H1 (cell line): ENCODE measurements around the gene POMT2. TPM values are rescaled to one million over a fixed set of nuclear protein-coding genes. Genes with fewer than 3 reads are reported as not detected.

Source experiments
- CTCF ChIA-PET: fragments of 300-600 bp; sonication (Branson Sonifier 250); formaldehyde crosslinking; loops from one replicate; lab custom pipeline; 2021; ENCODE audit not compliant: partially characterized antibody; lab: Charles Lee
- POLR2A ChIA-PET: fragments of 300-600 bp; sonication (Branson Sonifier 250); formaldehyde crosslinking; loops from one replicate; lab custom pipeline; 2021; ENCODE audit warnings: inconsistent platforms; ENCODE audit not compliant: partially characterized antibody; lab: Charles Lee
- DNase-seq, 2 experiments: peaks; one replicate each; pipeline versions ENCODE4 v3.0.0 to v3.0.0-alpha.2; 2010 to 2022; ENCODE audit warnings: low spot score in 2 of 2, low read depth in 1 of 2, mixed read lengths in 1 of 2
- FAIRE-seq: peaks from 2 replicates; lab custom pipeline; 2011; peaks lifted over from hg19 to GRCh38; lab: Jason Lieb, UNC
- H2AFZ ChIP-seq: 2 replicates; pipeline ENCODE4 v1.8.1; 2012; ENCODE audit warnings: low read length, inconsistent platforms
- H2AK5ac ChIP-seq: 2 replicates; pipeline ENCODE4 v1.6.1; 2013; ENCODE audit warnings: low read depth, low read length
- H2BK120ac ChIP-seq: replicated peaks from 2 replicates; pipeline ENCODE3; 2013; ENCODE audit warnings: low read depth, low read length, inconsistent platforms
- H2BK12ac ChIP-seq: 2 replicates; pipeline ENCODE4 v1.6.1; 2013; ENCODE audit warnings: low read depth, low read length
- H2BK15ac ChIP-seq: 2 replicates; pipeline ENCODE4 v1.6.1; 2013; ENCODE audit warnings: low read length
- H2BK20ac ChIP-seq: 2 replicates; pipeline ENCODE4 v1.6.1; 2013; ENCODE audit warnings: low read length
- H2BK5ac ChIP-seq: 2 replicates; pipeline ENCODE4 v1.6.1; 2013; ENCODE audit warnings: low read depth, low read length
- H3K14ac ChIP-seq: 2 replicates; pipeline ENCODE4 v1.6.1; 2013; ENCODE audit warnings: inconsistent platforms; ENCODE audit not compliant: insufficient read length
- H3K18ac ChIP-seq: 2 replicates; pipeline ENCODE4 v1.6.1; 2013; ENCODE audit warnings: low read length; ENCODE audit errors: extremely low read depth
- H3K23ac ChIP-seq: 2 replicates; pipeline ENCODE4 v1.6.1; 2013; ENCODE audit warnings: inconsistent platforms; ENCODE audit not compliant: insufficient read length
- H3K23me2 ChIP-seq: 2 replicates; pipeline ENCODE4 v1.6.1; 2013; ENCODE audit warnings: low read depth, low read length
- H3K27ac ChIP-seq: 2 replicates; pipeline ENCODE4 v1.6.1; 2011; ENCODE audit warnings: low read depth, low read length, inconsistent platforms
- H3K27me3 ChIP-seq, 4 experiments: replicated peaks in 1 of 4; 1 replicate in 1 of 4; 2 replicates in 3 of 4; pipeline versions ENCODE4 v1.6.1 to v1.8.1; 2011 to 2013; ENCODE audit warnings: low read length in 3 of 4, mild to moderate bottlenecking in 3 of 4, inconsistent platforms in 2 of 4, mixed read lengths in 2 of 4, moderate library complexity in 1 of 4; ENCODE audit not compliant: control insufficient read depth in 3 of 4, insufficient read depth in 3 of 4; ENCODE audit errors: extremely low read depth in 1 of 4
- H3K36me3 ChIP-seq, 4 experiments: 2 replicates each; pipeline versions ENCODE4 v1.6.1 to v1.8.1; 2011 to 2013; ENCODE audit warnings: mild to moderate bottlenecking in 4 of 4, low read length in 3 of 4, moderate library complexity in 2 of 4, control low read depth in 1 of 4, inconsistent platforms in 1 of 4; ENCODE audit not compliant: insufficient read depth in 4 of 4, control insufficient read depth in 2 of 4
- H3K4ac ChIP-seq: replicated peaks from 2 replicates; pipeline ENCODE3; 2013; ENCODE audit warnings: low read length, low read depth, mixed read lengths, inconsistent platforms; ENCODE audit not compliant: insufficient read length
- H3K4me1 ChIP-seq, 4 experiments: replicated peaks in 1 of 4; 1 replicate in 1 of 4; 2 replicates in 3 of 4; pipeline versions ENCODE4 v1.6.1 to v1.8.1; 2011 to 2013; ENCODE audit warnings: low read length in 3 of 4, inconsistent platforms in 2 of 4, mixed read lengths in 1 of 4; ENCODE audit not compliant: insufficient read depth in 4 of 4, control insufficient read depth in 3 of 4
- H3K4me2 ChIP-seq, 2 experiments: 2 replicates each; pipeline versions ENCODE4 v1.6.1 to v1.8.1; 2011 to 2013; ENCODE audit warnings: low read depth in 2 of 2, low read length in 2 of 2, control low read depth in 1 of 2, inconsistent platforms in 1 of 2, mild to moderate bottlenecking in 1 of 2; ENCODE audit not compliant: insufficient read depth in 1 of 2
- H3K4me3 ChIP-seq, 4 experiments: fragments of 200-600, 300-600 bp in 1 of 4; sonication (generic), shearing (Covaris generic), sonication (Bioruptor Twin) in 1 of 4; 2 replicates each; pipeline versions ENCODE4 v1.5.1 to v1.8.1; 2011 to 2016; ENCODE audit warnings: low read length in 4 of 4, low read depth in 3 of 4, control low read depth in 2 of 4, inconsistent platforms in 2 of 4, mild to moderate bottlenecking in 2 of 4, mixed read lengths in 1 of 4, moderate library complexity in 1 of 4; ENCODE audit not compliant: insufficient read depth in 2 of 4; ENCODE audit errors: extremely low read depth in 1 of 4
- H3K56ac ChIP-seq: replicated peaks from 2 replicates; pipeline ENCODE3; 2013; ENCODE audit warnings: low read depth, mild to moderate bottlenecking, mixed read lengths, low read length, inconsistent platforms; ENCODE audit not compliant: insufficient read length
- H3K79me1 ChIP-seq: 2 replicates; pipeline ENCODE4 v1.6.1; 2013; ENCODE audit warnings: low read depth, low read length, control low read depth
- H3K79me2 ChIP-seq, 2 experiments: 2 replicates each; pipeline versions ENCODE4 v1.6.1 to v1.8.1; 2012 to 2013; ENCODE audit warnings: low read length in 2 of 2, mild to moderate bottlenecking in 2 of 2, inconsistent platforms in 1 of 2; ENCODE audit not compliant: insufficient read depth in 2 of 2, control insufficient read depth in 1 of 2
- H3K9ac ChIP-seq, 4 experiments: replicated peaks in 1 of 4; 1 replicate in 1 of 4; 2 replicates in 3 of 4; pipeline versions ENCODE4 v1.6.1 to v1.8.1; 2011 to 2013; ENCODE audit warnings: low read depth in 3 of 4, low read length in 3 of 4, control low read depth in 2 of 4, mild to moderate bottlenecking in 2 of 4, moderate library complexity in 2 of 4, inconsistent platforms in 1 of 4; ENCODE audit errors: extremely low read depth in 1 of 4
- H3K9me3 ChIP-seq, 2 experiments: 2 replicates each; pipeline versions ENCODE4 v1.6.1 to v1.8.1; 2012 to 2013; ENCODE audit warnings: mild to moderate bottlenecking in 2 of 2, moderate library complexity in 2 of 2, control low read depth in 1 of 2, inconsistent platforms in 1 of 2, low read depth in 1 of 2, low read length in 1 of 2, mixed read lengths in 1 of 2; ENCODE audit not compliant: insufficient read depth in 2 of 2
- H4K20me1 ChIP-seq, 2 experiments: replicated peaks in 1 of 2; 2 replicates each; pipeline versions ENCODE3 to v1.8.1; 2011 to 2013; ENCODE audit warnings: inconsistent platforms in 2 of 2, low read length in 2 of 2, mild to moderate bottlenecking in 1 of 2; ENCODE audit not compliant: insufficient read depth in 2 of 2, control insufficient read depth in 1 of 2
- H4K5ac ChIP-seq: 2 replicates; pipeline ENCODE4 v1.6.1; 2013; ENCODE audit warnings: low read length, low read depth, mixed read lengths, inconsistent platforms; ENCODE audit not compliant: insufficient read length
- H4K8ac ChIP-seq: 2 replicates; pipeline ENCODE4 v1.8.0; 2013; ENCODE audit warnings: mild to moderate bottlenecking, moderate library complexity, low read length, inconsistent platforms; ENCODE audit not compliant: insufficient read depth; ENCODE audit errors: extremely low read depth
- H4K91ac ChIP-seq: replicated peaks from 2 replicates; pipeline ENCODE3; 2013; ENCODE audit warnings: low read length, mixed read lengths, inconsistent platforms; ENCODE audit not compliant: insufficient read length
- CHD1 ChIP-seq: IDR thresholded peaks from 2 replicates; pipeline ENCODE4 v1.6.1; 2012; ENCODE audit warnings: low read depth, low read length, improper control_type of control experiment
- USF2 ChIP-seq: IDR thresholded peaks from 2 replicates; pipeline ENCODE4 v1.6.1; 2011; ENCODE audit warnings: low read length, improper control_type of control experiment
- WGBS, 2 experiments: shearing (Covaris generic) in 1 of 2; methylation state at CpG; one replicate each; pipeline versions ENCODE4 v1.1.6 to v1.1.7; 2013 to 2015; ENCODE audit warnings: low lambda C conversion rate in 2 of 2, mixed read lengths in 2 of 2, inconsistent platforms in 1 of 2, low coverage in 1 of 2, missing lambda C conversion rate in 1 of 2; ENCODE audit not compliant: insufficient replicate concordance in 2 of 2, insufficient coverage in 1 of 2, insufficient read length in 1 of 2; ENCODE audit errors: extremely low coverage in 1 of 2, missing lambda C conversion rate in 1 of 2; 5-methylcytosine and 5-hydroxymethylcytosine counted together
- polyA plus RNA-seq, 7 experiments: library from polyadenylated mRNA; depleted of rRNA in 3 of 7; stranded (reverse) in 5 of 7; unstranded in 2 of 7; fragments of >200 nt in 5 of 7; fragments of 200-250 nt in 2 of 7; gene quantifications; 1 replicate in 5 of 7; 2 replicates in 1 of 7; 4 replicates in 1 of 7; pipeline versions ENCODE4 v1.2.1 to v1.2.3, GENCODE V29; 2011 to 2013; ENCODE audit warnings: missing spikeins in 2 of 7, mixed read lengths in 2 of 7
- total RNA-seq: library from RNA; stranded (reverse); fragmentation: NEBNext Ultra II Directional; extraction: Animal tissue kit (Norgen Biotek cat#: 25700); gene quantifications from 2 replicates; pipeline ENCODE4 v1.2.1, GENCODE V29; 2021

POMT2 gene
- total and polyA plus RNA-seq, 2 of the 8 experiments (the other 6 are each of a cell fraction or from before 2014, with no cell fraction given), result 20.8 to 44.9 TPM

GRCh38 chr14:77273796-77274195 is 46.9 kb downstream of the POMT2 start:
- Histone ChIP-seq H2BK20ac (no peak overlapping the region), H3K79me2 (no peaks in the 10 kb centered on the region), H3K36me3 (peaks cover 0 to 5% (median 2%) of the 10 kb centered on the region in 4 experiments; a peak in 2 of 8 replicates), H3K79me1 (no peaks in the 10 kb centered on the region), H2BK5ac (no peak overlapping the region), H2BK120ac (no peak overlapping the region), H3K23me2 (peaks cover 5% of the 10 kb centered on the region; the same call in 1 of the 2 replicates), H3K4me2 (no peak overlapping the region), H3K27ac (no peak overlapping the region), H4K91ac (no peak overlapping the region), H3K27me3 (peaks cover 15 to 42% (median 38%) of the 10 kb centered on the region in 4 experiments), H3K9me3 (no peaks in the 10 kb centered on the region), H3K14ac (no peak overlapping the region), H3K4me1 (peaks cover 0 to 9% (median 5%) of the 10 kb centered on the region in 4 experiments; a peak in 3 of 7 replicates), H2BK12ac (no peak overlapping the region), H4K20me1 (peaks cover 0 to 1% of the 10 kb centered on the region in 2 experiments), H2BK15ac (no peak overlapping the region), H3K56ac (no peak overlapping the region), H4K5ac (no peak overlapping the region), H3K4me3 (no peak overlapping the region), H3K23ac (no peak overlapping the region), H3K9ac (no peak overlapping the region), H3K18ac (no peak overlapping the region), H2AFZ (no peak overlapping the region), H3K4ac (no peak overlapping the region), H2AK5ac (no peak overlapping the region), H4K8ac (no peak overlapping the region)
- 70% methylated on average over 4 of the region's 4 CpGs; no CpG with 5 or more reads in 1 of the 2 experiments for WGBS, 2 experiments
- FAIRE-seq, result no peak
- no peak for DNase-seq
- ChIA-PET POLR2A (interaction anchor here (1.6 kb wide), 1 partner anchor 8 kb away, joined by 7 read pairs; no protein-coding TSS in a partner anchor), CTCF (interaction anchor here (1.0 to 5.6 kb wide), 12 partner anchors 9 to 398 kb away, joined by 3 to 32 read pairs (median 4); no protein-coding TSS in a partner anchor)
- TF ChIP-seq CHD1 (no peak), USF2 (no peak)
